Stimulated activated CD4-positive, alpha-beta T cell treated with anti-CD3 and anti-CD28 coated beads, Interleukin-2, amount 100 ng/mL, for 48 hours (primary cell): Measurements from ENCODE around the gene SIK2.
"Not testable (repeated sequence)": the region's sequence is repeated elsewhere in the genome, so short reads cannot be mapped to it uniquely, and the experiment has no call there.

Experiments
- DNase-seq, 2 donors: peaks; one replicate each; pipeline ENCODE4 v3.0.0-alpha.2; 2020

SIK2 gene

DNA sequence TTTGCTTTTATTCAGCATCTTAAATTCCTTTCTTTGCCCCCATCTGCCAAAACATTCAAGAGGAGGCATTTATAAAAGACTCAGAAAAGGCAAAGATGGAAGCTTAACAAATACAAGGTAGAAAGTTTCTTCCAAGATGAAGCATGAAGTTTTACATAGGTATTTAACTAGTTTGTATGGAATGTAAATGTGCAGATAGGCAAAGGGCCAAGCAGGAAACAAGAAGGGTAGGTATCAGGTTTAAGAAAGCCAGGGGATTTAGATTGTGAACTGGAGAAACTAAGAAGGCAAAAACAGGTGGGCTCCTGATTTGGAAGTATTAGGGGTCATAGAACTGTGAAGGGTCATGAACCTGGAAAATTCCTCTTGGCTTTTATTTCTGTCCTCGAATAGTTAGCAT, 101.3 kb downstream of the SIK2 start:
- no peak for DNase-seq

DNA sequence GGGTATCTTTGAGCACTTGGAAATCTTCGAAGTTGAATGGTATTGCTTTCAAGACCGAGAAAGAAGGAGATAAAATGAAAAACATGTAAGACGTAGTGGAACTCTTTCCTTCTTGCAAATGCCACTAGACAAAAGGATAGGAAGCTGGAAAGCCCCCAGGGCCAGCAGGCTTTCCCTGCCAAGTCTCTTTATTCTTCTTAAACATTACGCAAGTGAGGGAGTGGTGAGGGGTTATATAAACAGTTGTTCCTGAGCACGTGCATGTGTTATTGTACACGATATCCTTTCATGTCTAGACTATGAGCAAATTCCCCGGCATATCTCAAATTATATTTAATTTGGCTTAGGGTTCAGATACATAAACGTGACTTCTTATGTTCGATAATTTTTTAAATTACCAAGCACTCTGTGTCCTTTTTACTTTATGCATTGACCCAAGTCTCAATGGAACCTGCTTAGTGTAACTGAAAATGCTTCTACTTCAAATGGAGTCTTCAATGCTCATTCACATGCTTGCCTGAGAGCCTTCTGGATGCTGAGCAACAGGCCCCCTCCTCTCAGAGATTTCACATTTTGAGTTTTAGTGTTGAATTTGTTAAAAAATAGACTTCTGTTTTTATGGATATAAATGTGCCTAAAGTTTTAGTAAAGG, 104.9 kb downstream of the SIK2 start:
- DNase-seq, result no peak

DNA sequence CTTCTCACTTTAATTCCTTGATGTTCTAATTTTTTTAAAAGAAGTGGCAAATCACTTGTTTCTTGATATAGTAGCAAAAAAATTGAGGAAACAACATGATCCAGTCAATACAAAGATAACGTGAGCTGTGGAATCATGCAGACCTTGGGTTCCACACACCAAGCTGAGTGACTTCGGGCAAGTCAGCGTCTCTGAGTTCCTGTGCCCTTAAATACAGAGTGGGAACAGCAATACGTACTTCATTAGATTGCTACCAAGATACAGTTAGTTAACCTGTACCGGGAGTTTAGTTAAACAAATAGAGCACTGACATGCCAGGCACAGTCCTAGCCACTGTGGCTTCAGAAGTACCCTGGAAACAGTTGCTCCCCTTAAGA, 105.4 kb downstream of the SIK2 start:
- DNase-seq, result no peak

DNA sequence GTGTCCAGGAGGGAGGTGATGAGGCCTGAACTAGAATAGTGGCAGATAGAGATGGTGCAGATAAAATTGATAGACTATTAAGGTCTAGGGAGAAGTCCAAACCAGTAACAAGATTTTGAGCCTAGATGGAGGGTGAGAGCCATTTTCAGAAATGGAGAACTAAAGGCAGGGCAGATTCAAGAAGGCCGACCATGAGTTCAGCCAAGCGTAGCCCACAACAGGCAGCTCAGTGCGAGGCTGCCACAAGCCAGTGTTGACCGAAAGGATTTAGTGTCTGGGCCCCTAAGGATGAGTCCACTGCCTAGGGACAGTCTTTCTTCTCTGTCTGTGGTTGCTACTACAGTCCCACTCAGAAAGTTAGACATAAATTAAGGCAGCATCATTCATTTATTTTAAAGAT, 112.3 kb downstream of the SIK2 start:
- no peak for DNase-seq

DNA sequence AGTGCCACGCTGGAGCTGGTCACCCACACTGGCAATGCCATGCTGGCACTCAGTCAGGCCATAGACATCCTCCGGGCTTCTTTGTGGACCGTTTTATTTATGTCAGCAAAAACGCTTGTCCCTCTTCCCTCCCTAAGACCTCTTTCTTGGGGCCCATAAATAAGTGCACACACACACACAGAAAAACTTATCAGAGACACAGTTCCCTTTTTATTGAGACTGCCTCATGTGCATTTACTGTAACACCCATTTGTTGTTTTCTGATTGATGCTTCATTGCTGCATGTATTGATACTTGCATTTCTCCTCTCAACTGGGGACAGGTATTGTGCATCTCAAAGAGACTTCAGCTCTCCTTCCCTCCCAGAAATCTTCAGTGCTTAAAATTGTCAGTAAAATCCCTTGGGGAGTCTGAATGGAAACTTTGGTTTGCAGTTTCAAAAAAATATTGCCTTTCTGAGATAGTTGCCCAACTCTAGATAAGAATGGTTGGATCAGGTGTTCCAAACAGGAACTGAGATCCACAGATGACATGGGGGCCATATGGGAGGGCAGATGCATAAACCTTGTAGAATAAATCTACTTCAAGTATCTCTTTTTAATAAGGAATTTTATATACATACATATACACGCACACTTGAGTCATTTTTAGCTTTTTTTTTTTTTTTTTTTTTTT, 113.0 kb downstream of the SIK2 start:
- no peak for DNase-seq

DNA sequence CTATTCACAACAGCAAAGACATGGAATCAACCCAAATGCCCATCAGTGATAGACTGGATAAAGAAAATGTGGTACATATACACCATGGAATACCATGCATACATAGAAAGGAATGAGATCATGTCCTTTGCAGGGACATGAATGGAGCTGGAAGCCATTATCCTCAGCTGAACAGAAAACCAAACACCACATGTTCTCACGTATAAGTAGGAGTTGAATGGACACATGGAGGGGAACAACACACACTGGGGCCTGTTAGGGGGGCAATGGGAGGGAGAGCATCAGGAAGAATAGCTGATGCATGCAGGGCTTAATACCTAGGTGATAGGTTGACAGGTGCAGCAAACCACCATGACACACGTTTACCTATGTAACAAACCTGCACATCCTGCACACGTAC, 115.4 kb downstream of the SIK2 start:
- not testable (repeated sequence) for DNase-seq

DNA sequence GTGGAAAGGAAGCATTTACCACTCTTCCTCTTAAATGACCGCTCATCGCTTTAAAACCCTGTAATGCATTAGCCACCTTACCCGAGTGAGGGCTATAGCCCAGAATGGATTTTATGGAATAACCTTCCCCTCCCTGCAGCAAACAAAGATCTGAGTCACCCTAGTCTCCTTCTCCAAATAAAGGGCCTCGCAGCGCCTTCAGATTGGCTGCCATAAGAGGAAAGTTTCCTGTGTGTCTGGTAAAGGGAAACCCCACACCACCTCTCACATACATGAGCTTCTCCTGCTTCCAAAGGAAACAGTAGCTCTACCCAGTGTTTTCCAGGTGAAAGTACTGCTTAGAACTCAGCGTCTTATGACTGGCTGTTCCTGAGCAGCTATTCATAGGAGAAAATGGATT, 116.2 kb downstream of the SIK2 start:
- no peak for DNase-seq

DNA sequence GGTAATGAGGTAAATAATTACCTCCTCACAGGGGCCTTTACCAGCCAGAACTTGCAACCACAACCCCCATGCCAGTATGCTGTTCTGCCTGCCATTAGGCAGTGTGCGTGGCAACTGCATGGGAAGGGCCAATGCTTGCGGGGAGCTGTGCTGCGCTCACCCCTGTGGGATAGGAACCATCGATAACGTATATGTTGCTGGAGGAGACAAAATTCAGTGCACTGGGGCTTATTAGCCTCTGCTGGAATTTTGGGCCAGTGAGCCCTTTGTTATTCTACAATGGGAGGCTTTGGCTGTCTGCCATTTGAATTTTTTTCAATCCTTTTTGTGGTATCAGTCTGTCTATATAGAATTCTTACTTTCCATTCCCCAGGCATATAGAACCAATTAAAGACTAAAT, 116.6 kb downstream of the SIK2 start:
- DNase-seq, result no peak

DNA sequence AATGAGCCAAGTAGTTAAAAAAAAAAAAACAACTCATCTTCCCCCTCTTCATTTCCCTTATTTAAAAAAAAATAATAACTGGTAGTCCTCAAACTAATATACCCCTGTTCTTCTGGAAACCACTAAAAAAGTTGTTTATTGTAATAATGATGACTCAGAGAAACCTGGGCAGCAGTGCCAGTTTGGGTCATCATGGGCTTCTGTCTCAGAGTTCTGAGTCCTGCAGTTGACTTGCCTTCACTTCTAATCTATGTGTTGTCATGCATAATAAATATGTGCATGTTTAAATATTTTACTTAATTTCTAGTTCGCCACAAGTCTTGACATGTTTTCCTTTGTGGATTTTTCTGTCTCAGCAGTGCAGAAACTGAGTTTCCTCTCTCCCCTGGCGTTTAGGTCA, 117.1 kb downstream of the SIK2 start:
- no peak for DNase-seq

DNA sequence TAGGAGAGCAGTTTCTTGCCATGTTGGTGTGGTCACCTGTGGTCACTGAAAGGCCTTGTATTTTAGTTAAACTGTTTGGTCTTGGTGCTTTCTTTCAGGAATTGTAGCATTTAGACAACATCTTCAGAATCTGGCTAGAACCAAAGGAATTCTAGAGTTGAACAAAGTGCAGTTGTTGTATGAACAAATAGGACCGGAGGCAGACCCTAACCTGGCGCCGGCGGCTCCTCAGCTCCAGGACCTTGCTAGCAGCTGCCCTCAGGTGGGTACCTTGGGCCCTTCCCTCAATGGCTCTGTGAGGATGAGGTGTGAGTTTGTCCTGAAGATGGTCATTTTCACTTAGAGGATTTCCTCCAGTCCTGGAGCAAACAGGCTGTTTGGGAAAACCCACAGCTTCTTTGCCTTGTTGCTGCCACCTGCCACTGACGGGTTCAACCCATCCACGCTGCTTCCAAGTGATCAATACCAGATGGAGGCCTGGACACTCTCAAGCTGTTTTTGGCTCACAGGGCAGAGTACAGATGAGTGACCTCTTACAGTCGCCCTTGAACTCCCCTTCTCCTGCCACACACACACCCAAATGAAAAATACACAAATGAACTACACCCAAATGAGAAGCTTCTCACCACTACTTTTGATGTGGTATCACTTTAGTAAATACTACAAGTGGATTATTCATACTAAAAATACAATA, 118.7 kb downstream of the SIK2 start:
- no peak for DNase-seq

DNA sequence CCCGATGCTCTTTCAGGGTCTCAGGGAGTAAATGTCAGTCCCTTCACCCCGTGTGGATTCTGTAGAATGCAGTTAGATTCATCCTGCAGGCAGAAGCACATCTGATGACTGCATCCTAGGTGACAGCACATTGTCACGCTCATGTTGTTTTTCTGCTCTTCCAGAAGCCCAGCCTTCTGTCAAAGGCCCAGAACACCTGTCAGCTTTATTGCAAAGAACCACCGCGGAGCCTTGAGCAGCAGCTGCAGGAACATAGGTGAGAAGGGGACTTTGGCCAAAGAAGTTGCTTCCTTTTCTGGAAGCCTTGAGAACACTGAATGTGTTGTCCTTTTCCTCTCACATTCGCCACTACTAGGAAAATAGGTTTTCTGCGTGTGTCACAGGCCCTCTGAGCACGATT, 120.3 kb downstream of the SIK2 start:
- DNase-seq, result no peak

DNA sequence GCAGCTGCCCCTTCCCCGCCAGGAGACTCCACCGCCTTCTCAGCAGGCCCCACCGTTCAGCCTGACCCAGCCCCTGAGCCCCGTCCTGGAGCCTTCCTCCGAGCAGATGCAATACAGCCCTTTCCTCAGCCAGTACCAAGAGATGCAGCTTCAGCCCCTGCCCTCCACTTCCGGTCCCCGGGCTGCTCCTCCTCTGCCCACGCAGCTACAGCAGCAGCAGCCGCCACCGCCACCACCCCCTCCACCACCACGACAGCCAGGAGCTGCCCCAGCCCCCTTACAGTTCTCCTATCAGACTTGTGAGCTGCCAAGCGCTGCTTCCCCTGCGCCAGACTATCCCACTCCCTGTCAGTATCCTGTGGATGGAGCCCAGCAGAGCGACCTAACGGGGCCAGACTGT, 121.3 kb downstream of the SIK2 start:
- DNase-seq, result no peak

DNA sequence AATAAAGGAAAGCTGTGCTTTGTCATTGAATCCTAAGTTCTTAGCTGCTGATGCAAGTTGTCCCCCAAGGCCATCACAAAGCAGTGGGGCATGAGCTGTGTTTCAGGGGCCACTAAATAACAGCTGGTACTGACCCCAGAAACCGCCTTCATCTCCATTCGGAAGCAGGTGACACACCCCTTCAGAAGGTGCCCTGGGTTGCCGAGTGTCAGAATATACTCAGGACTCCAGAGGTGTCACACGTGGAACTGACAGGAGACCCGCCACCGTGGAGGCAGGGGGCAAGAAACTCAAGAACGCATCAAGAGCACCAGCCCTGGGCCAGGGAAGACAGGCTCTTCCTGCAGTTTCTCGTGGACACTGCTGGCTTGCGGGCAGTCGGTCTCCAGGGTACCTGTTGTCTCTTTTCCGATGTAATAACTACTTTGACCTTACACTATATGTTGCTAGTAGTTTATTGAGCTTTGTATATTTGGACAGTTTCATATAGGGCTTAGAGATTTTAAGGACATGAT, 122.4 kb downstream of the SIK2 start:
- no peak for DNase-seq

DNA sequence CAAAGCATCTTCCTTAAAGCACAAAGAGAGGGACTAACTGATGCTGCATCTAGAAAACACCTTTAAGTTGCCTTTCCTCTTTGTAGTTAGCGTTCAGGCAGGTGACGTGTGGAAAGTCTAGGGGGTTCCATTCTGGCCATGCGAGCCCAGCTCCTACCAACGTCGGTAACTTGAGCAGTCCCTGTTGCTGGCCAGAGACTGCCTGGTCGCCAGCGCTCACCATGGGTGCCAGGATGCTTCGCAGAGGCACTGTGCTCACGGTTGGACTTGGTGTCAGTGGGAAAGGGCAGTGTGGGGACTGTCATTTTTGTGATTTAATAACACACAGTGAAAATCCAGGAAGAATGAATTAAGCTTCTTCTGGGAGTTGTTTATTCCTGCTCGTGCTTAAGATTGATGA, 123.4 kb downstream of the SIK2 start:
- DNase-seq, result no peak

DNA sequence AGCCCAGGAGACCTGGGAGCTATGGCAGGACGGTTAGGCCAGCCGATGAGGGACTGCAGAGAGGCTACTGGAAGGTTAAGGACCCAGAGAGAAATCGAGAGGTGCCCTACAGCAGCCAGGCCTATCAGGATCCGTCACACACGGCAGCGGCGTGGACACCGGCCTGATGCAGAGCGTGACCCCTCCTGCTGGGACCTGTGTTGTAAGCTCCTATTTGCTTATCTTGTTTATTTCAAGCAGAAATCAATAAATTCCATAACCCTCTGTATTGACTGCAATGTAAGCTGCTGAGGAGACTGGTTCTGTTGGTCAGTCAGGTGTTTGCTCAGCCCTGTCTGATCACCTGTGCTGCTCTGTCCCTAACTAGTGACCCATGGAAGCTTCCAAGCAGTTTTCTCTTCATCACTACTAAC, 124.1 kb downstream of the SIK2 start:
- DNase-seq, result no peak

DNA sequence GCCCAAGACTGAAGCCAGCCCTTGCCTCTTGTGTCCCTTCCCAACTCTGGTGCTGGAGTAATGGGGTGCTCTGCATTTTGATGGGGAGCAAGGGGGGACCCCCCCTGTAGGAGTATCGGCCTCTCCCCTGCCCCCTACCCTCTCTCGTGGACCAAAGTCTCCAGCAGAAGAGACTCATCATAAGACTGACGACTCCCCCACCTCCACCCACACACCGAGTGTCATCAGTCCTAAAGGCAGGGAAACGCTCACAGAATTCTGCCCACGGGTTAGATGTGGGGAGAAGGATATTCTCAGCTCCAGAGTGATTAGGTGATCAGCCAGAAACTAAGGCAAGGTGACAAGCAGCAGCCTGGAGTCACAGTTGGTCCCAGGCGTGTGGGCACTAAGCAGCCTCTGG, 125.2 kb downstream of the SIK2 start:
- DNase-seq, result no peak

DNA sequence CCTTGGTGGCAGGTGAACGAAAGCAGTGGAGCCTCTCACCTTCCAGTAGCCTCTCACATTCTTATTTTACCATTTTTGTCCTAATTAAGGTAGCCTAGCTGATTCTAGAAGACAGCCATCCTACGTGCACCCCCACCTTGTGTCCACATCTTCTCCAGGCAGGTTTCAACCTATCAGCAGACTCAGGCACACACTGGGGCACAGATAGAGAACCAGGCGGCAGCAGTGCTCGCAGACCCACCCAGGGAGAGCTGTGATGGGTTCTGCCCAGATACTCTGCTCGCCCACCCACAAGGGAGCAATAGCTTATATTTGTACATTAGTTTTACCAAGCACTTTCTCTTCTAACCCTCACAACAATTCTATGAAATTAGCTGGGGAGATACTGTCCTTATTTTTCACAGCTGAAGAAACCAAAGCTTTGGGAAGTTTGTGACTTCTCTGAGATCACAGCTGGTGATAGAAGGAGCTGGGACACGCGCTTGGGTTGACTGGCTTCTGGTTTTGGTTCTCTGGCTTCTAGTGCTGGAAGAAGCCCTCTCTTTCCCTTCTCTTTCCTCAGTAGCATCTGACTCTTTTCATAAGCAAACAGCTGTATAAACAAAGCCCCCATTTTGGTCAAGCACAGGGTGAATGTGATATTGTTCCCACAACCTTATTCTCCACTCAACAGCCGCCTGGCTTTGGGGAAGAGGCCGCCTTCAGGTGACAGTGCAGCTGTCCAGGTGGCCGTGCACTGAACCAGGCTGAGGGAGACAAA, 127.0 kb downstream of the SIK2 start:
- no peak for DNase-seq

DNA sequence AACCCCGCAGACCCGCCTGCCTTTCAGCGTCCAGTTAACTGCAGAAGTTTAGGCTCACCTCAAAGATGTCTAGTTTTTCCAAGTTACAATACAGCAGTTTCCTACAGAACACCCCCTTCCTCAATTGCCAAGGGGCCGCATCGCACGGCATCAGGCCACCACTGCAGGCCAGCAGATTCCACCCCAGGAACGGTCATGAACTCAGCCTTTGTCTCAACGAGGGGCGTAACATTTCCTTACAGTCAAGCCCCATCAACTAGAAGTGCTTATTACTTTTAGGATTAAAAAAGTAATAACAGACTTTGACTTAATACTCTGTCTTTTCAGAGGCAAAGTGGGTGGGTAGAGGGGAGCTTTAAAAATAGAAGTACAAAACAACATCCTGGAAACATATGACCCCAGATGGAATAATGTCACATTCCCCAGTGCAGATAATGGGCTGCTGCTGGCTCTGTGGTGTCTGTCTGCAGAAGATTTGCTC, 127.6 kb downstream of the SIK2 start:
- no peak for DNase-seq

DNA sequence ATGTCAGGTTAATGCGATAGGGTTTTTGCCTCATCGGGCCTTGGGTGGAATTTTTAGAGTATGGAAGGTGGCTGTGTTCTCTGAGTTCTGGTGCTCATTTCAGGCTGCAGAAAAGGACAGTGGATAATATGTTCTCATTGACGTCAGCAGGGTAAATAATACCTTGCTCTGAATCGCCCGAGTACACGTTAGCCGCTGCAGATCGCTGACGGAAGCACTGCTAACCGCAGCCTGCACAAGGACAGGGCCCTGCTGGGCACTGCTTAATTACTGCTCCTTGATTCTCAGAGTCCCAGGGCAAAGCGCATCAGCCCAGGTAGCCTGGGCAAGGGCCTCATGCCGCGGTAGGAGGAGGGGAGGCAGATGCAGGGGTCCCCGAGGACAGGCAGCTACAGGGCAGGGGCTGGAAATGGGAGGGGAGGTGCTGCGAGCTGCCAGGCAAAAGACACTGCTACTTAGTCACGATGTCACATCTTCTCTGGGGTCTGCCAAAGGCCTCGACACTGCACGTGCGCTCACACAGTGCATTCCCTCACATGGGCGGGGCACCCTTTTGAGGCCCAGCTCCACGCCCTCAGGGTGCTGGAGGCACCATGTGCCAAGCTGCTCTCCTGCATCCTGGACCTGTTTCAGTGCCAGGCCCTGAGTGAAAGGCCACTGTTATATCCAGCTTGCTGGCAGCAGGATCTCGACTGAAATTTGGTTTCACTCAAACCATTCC, 128.8 kb downstream of the SIK2 start:
- no peak for DNase-seq

DNA sequence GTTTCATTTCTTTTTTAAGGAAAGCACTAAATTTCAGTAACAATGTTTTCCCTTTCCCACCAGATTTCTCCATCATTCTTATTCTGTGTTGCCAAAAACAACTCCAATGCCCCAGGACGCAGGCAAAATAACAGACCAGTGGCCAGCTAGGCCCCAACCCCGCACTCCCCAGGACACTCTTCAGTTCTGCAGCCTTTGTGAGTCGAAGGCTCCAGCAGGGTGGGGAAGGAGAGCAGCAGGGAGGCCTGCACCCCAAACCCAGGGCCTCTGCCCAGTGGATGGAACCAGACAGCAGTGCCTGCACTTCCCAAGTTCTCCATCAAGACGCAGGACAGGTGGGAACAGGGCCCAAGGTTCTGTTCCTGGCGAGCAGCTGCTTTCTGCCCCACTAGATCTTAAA, 129.6 kb downstream of the SIK2 start:
- no peak for DNase-seq

DNA sequence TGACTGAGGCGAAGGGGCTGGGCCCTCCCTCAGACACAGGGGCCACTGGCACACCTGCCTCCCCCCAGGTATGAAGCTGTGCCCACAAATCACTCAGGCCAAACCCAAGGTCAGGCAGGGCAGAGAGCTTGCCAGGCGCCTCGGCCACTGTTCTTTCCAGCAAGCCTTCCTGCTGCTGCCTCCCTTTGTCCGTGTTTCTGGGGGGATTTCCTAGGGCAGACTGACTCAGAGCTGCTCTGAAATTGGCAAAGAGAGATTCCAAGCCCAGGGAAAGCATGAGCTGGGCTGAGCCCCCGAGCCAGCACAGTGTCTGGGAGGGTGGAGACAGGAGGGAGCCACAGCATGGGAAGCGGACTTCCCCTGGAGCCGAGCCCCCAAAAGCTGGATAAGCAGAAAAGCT, 130.8 kb downstream of the SIK2 start:
- no peak for DNase-seq

DNA sequence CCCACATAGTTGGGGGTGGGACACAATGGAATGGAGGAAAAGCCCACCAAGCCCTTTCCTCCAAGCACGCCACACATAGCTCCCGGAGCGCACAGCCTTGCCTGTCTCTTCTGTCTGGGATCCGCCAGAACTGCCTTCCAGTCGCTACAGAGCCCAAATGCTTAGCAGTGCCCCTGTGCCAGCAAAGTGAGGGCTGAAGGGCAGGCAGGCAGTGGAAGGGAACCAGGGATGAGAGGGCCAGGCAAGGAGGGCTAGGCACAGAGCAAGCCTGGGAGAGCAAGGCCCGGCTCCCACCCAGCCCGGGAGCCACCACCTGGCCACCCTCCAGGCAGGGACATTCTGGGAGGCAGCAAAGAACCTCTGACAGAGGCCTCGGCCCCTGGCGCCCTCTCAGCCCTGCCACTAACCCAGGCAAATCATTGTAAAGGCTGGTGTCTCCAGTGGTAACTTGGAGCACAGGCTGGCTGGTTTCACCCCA, 131.4 kb downstream of the SIK2 start:
- DNase-seq, result no peak
